ENCODE measurements around the gene DNAH11.
"Not testable (repeated sequence)": the region's sequence is repeated elsewhere in the genome, so short reads cannot be mapped to it uniquely, and the experiment has no call there.

DNAH11 gene

DNA sequence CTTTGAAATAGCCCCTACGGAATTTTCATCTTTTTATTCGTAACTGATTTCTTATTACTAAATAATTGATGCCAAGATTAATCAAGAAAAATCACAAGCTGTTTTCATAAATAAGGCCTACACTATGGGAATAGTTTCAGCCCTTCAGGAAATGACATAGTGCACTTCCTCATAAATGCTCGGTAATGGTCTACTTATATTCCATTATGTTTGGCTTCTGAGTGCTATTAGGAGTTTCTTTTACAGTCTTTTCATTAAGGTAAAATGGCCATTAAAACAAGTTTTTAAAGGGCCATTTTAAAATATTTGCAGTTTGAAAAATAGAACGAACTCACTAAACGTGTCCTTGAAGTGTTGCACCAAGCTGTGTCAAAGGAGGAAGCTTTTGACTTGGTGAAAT lies 174.5 kb downstream of the DNAH11 start:
- DNase-seq (ENCODE audit: low read depth): no peak

DNA sequence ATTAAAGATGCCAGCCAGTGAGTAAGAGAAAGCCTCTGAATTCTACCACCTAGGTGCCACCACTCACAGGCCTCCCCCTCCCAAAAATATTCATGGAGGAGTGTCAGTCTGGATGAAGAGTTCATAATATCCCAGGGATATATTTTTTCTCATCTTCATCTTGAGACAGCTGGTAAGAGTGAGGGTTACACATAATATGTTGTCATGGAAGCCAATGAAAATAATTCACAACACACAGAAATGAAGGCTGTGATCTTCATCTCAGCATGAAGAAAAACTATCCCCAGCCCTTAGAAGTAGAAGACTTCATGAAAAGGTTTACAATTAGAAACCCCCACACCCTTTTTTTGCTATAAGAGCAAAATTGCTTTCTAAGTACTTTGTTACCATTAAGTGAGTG lies 175.6 kb downstream of the DNAH11 start:
- no peak for DNase-seq (ENCODE audit: low read depth)

DNA sequence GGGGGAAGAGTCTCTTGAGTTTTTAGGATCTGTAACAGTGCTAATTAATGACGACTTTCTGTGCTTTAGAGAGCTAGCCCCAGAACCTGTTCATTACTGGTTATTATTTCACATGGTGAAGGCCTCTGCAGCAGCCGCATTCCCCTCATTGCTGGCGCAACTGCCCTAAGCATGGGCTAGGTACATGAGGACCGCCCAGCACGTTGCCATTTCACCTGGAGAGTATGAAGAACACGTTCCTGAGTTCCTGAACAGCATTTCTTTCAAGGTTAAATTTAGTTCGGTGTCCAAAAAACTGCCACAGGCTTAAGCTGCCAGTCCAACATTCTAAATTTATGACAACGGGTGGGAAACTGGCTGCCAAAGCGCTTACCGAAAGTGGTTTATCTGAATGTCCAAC lies 177.0 kb downstream of the DNAH11 start:
- DNase-seq (ENCODE audit: low read depth): no peak

DNA sequence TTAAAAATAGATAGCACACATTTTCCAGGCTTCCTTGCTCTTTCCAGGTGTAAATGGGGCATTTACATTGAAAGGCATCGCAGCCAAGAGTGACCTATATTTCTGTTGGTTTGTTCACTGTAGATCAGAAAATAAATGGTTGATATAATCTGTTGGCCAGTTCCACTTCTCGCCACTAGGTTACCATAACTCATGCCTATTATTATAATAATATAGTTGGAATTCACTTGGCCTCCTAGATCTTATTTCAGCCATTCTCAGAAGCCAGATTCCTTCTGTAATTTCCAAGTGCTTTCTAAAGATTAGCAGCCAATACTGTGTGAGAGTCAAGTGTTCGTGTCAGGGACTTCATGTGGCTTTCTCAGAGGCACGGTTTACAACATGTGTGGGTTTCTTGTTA lies 179.5 kb downstream of the DNAH11 start:
- DNase-seq (ENCODE audit: low read depth): peak; percentile 2

DNA sequence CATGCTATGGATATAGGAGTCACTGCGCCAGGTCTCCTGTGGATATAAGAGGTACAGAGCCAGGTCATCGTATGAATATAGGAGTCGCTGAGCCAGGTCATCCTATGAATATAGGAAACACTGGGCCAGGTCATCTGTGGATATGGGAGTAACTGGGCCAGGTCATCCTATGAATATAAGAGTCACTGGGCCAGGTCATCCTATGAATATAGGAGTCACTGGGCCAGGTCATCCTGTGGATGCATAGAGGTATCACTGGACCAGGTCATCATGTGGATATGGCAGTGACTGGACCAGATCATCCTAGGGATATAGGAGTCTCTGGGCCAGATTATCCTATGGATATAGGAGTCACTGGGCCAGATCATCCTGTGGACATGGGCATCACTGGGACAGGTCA lies 181.7 kb downstream of the DNAH11 start:
- no peak for DNase-seq (ENCODE audit: low read depth)

DNA sequence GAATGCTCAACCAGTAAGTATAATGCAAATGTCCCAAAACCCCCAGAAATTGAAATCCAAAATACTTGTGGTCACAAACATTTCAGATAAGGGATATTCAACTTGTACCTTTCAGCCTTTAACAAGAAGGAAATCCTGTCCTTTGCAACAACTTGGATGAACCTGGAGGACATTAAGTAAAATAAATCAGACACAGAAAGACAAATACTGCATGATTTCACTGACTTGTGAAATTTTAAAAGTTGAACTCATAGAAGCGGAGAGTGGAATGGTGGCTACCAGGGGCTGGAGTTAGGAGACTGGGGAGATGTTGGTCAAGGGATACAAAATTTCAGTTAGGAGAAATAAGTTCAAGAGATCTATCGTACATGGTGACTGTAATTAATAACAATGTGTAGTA lies 187.6 kb downstream of the DNAH11 start:
- DNase-seq (ENCODE audit: low read depth): no peak

DNA sequence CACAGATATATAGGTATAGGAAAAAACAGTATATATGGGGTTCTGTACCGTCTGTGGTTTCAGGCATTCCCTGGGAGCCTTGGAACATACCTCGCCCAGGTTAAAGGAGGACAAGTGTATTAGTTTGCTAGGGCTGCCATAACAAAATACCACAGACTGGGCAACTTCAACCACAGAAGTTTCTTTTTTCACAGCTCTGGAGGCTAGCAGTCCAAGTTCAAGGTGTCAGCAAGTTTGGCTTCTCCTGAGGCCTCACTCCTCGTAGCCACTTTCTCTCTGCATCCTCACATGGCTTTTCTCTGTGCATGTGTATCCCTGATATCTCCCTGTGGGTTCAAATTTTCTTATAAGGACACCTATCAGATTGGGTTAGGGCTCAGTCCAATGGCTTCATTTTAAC lies 189.1 kb downstream of the DNAH11 start:
- DNase-seq (ENCODE audit: low read depth): no peak

DNA sequence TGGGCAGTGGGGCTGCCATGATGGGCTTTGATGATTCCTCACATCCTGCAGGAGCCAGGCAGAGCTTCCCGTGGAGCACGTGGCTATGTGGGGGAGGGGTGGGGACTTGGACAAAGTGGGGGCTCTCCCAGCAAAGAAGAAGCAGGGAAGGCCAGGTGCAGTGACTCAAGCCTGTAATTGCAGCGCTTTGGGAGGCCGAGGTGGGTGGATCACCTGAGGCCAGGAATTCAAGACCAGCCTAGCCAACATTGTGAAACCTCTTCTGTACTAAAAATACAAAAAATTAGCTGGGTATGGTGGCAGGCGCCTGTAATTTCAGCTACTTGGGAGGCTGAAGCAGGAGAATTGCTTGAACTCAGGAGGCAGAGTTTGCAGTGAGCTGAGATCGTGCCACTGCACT lies 190.1 kb downstream of the DNAH11 start:
- DNase-seq (ENCODE audit: low read depth): not testable (repeated sequence)

DNA sequence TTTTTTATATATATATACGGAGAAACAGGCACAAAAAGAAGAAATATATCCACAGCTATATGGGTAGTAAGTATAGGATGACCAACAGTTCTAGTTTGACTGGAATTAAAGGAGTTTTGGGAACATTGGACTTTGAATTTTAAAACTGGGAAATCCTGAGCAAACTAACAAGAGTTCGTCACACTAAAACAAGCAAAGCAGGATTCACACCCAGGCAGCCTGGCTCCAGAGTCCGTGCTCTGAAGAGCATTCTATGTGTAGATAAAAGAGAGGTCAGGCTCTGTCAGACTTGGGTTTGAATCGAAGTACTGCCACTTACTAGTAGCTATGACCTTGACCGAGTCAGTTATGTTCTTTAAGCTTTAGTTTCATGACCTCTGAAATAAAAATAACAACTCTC lies 191.0 kb downstream of the DNAH11 start:
- no peak for DNase-seq (ENCODE audit: low read depth)

DNA sequence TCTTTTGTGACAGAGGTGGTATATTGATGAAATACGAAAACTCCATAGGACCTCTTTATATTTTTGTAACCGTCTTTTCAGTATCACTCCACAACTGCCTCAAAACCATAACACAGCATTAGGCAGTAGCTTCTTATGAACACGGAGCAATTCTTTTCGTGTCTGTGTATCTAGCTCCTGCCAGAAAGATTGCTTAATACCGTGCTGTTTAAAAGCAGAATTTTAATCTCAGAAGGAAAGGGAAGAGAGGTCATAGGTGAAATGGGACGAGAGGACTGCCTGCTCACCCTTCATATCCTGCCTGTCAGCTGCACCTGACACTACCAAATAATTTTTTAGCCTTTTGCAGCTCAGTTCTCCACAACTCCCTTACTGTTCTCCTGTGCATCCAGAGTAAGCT lies 200.7 kb downstream of the DNAH11 start:
- DNase-seq (ENCODE audit: low read depth): no peak

DNA sequence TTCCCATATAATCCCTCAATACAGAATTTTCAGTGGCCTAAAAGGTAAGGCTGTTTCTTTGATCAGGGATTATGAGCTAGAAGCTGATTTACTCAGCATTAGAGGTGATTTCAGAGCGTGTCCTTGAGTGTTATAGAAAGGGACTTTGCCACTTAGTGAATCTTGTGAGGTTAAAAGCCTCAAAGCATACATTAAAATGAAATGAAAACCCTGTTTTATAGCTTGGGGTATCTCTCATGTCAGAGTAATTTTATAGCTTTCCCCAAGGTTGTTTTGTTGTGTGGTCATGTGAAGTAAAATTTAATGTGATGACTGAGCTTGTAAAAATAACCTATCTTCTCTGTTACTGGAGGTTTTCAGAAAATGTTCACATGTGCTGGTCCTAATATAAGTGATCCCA lies 204.1 kb downstream of the DNAH11 start:
- DNase-seq (ENCODE audit: low read depth): no peak

DNA sequence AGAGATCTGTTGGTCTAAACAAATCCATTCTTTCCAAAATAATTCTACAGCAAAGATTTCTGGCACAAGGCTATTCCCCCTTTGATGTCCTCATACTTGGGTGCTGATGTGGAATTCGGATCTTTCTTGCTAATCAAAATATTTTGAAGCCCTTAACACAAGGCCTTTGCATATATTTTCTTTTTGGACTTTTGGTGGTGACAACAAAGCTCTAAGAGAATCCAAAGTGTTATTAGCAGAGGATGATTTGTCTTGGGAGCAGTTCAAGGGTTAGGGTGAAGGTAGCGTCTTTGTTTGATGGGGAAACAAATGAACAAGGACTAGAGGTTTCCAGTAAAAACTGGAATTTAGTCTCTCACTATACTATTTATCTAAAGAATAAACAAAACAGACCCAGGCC lies 205.0 kb downstream of the DNAH11 start:
- DNase-seq (ENCODE audit: low read depth): no peak

DNA sequence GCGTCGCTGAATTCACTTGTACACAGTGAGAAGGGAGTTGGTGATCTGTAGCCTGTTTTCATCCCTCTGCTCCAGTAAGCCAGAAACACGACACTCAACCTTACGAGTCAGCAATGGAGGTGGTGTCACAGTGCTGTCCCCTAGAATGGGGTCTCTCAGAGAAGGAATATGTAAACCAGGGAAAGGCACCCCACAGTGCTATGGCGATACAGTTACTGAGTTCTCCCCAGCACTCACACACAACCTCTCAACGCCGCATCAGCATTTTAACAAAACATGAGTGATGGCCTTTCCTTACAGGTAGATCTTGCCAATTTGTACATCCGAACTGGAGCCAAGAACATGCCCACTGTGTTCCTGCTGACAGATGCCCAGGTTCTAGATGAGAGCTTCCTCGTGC lies 206.5 kb downstream of the DNAH11 start:
- no peak for DNase-seq (ENCODE audit: low read depth)

DNA sequence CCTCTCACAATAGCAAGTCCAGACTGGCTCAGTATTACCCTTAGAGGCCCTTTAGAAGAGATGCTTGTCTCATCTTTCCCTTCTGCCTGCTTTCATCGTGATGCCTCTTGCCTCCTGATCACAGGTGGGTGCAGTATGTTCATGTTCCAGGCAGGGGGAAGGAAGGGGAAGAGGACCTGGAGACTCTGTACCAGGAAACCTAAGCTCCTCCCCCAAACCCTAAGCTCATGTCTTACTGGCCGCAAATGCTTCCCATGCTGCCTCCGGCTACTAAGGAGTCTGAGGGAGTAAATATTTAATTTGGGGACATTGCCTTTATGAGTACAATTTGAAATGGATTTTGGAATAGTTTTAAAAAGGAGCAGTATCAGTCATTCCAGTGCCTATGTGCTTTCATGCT lies 210.2 kb downstream of the DNAH11 start:
- DNase-seq (ENCODE audit: low read depth): no peak

DNA sequence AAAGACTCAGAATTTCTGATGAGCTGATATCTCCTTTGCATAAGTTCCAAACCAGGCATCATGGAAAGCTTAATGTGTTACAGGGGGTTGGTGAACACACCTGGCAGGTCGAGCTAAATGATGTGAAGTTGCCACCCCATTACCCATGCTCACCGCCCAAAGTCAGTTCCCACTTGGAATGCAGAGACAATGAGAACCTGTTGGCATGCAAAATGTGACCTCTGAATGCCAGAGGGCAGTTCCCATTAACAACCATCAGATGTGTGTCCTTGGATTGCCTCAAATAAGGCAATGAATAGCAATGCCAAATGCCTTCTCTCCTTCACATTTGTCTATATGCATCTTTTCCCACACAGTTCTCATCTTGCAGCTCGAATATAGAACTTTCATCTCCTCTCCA lies 212.1 kb downstream of the DNAH11 start:
- no peak for DNase-seq (ENCODE audit: low read depth)

DNA sequence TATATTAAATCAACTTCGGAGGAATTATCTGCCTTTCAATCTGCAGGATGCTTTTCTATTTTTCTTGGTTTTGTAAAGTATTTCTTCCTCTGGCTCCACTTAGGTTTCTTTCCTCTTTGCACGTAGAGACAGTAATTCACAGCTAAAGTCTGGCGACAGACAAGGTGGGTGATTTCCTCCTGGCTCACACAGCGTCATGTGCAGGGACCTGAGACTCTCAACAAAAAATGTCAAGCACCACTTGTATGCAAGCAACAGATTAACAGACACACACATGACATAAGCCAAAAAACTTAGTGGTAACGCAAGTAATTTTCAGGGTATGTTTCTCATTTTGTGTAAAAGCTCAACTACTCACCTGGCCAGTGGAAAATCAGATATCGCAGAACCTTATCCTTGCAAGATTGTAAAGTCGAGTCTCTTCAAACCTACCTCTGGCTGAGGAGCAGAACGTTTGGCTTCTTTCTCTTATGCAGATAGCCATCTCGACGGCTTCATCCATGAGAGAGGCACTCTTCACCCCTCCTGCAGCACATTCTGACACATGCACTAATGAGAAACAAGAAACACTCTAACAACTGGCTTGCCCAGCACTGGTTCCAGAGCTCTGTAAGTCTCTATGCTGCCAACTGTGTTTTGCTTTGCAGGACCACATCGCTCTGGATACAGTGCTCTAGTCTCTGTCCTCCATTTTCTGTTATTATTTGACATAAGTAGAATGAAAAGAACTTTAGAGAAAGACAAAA lies 214.9 kb downstream of the DNAH11 start:
- no peak for DNase-seq (ENCODE audit: low read depth)

DNA sequence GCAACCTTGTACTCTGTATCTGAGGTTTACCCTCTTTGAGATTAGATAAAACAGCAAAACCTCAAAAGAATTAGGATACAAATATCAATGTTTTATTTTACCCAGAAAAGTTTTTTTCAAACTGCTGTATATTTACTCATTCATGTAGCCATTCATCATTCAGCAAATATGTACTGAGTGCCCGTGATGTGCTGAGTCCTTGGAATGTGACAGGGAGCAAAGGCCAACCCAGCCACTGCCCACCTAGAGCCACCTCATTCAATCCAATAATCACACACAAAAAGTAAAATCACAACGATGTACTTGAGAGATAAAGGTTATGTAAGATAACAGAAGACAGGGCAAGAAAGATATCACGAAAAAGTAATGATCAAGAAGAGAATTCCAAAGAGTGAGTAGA lies 215.4 kb downstream of the DNAH11 start:
- no peak for DNase-seq (ENCODE audit: low read depth)

DNA sequence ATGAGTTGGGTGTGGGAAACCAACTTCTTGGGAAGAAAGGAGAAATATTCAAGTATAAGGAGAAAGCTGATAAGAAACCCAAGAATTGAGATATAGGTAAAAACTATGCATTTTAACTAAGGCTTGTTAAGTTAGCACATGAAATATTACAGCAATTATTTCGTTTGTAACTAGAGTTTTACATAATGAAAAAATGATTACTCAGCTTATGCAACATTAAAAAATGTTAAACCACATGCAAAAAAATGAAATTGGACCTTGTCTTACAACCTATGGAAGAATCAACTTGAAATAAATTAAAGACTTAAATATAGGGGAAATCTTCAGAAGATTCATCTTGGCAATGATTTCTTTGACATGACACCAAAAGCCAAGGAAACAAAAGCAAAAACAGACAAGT lies 219.6 kb downstream of the DNAH11 start:
- DNase-seq (ENCODE audit: low read depth): no peak

DNA sequence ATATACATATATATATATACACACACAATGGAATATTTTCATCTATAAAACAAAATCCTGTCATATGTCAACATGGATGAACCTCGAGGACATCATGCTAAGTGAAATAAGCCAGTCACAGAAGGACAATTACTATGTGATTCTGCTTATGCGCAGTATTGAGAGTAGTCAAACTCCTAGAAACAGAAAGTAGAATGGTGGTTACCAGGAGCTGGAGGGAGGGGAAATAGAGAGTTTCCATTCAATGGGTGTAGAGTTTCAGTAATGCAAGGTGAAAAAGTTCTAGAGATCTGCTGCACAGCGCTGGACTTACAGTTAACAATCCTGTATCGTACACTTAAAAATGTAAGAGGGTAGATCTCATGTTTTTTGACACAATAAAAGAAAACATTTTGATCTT lies 221.0 kb downstream of the DNAH11 start:
- DNase-seq (ENCODE audit: low read depth): no peak

DNA sequence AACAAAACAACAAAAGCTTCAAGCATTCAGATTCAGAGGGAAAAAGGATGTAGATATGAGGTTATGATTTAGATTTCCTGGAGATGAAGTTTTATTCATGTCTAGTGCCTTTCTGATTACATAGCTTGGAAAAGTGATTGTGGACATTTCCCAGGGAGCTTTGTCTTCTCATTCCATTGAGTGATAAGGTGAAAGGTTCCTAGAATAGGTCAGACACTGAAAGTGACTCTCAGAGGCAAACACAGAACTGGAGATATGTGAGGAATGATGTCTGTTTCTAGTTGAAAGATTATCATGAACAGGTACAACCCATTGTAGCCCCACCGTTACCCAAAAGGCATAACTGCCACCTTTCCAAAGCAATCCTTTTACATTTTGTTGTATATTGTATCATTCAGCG lies 223.4 kb downstream of the DNAH11 start:
- DNase-seq (ENCODE audit: low read depth): no peak

DNA sequence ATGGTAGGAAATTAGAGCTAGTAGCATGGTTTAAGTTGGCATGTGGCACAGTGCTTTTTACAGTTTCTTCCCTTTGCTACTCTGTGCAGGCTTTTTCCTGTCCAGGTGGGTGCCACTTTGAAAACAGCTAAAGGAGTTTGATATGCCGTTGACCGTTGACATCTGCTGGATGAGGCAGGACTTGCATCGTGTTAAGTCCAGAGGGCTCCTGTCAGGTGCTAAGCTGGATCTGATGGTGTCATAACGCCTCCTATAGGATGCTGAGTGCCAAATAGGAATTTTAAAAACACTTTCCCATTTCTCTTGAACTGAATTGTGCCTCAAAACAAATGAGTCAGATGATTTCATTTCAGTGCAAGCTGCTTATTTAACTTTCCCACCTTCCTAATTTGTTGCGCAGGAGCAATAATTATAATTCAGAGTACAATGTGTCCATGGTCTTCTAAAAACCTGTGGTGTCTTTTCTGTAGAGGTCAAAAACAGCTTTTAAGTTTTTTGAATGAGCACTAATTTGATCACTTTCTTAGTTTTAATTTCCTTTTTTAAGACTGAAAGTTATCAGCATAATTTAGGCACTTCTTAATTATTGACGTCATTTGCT lies 224.6 kb downstream of the DNAH11 start:
- peak; percentile 70 for DNase-seq (ENCODE audit: low read depth)

DNA sequence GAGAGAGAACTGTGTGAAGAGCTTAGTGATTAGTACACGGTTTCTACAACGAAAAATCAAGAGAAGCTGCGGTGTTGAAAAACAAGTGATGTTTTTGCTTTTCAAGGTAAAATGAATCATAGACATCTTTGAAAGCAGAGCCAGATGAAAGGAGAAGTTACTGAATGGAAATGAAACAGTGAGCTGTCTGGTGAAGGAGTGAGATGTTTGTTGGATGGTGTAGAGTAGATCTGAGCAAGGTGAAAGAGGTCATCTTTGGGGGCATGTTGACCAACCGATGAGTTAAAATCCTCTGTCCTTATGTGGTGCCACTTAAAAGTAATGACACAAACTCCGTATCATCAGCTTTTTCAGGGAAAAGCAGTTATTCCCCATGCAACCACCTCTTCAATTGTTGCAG lies 225.4 kb downstream of the DNAH11 start:
- DNase-seq (ENCODE audit: low read depth): no peak

DNA sequence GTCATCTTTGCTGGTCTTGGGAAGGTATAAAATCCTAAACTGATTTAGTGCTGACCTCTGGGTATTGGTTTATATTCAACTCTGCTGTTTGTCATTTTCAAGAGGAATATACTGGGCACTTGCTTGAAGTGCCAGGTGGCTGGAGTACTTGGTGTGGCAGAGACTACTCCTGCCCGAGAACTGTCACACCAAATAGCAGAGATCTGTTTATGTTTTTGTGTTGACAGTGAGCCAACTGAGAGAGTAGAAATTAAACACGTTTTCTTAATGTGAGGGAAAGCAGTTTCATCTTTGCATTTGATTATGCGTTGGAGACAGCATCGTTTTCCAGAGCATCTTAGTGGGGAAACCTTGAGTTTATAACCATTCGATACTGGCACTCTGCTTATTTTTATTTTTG lies 228.4 kb downstream of the DNAH11 start:
- no peak for DNase-seq (ENCODE audit: low read depth)

DNA sequence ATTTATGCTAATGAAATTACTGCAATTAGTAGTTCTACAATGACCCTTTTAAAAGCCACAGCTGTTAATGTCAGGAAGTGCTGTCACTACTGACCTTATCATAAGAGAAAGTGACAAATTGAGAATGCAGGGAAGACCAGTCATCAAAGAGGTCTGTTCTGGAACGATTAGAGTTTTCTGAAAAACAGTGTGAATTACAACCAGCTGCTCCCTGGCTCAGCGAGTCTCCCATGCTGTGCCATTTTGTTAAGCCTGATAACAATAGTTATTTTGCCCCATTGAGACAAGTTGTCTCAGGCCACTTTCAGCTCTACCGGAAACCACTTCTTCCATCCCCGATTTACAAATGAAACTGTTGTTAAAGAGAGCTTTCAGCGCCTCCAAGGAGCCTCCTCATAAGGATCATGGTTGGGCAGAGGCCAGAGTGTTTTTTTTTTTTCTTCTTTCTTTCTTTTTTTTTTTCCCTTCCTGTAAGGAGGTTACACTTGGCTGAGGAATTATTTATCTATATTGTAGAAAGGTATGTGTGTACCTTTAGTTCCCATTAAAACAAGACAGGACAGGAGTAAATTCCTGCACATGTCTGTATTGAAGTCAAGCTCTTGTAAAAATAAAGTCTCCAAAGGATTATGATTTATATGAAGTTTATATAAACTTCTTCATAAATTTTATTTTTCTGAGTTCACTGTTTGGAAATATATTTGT lies 229.2 kb downstream of the DNAH11 start:
- no peak for DNase-seq (ENCODE audit: low read depth)

Measured in ELR (cell line).